ENCODE data around the gene MRPS6. TPM values are rescaled to one million over a fixed set of nuclear protein-coding genes. Genes with fewer than 3 reads are reported as not detected.

MRPS6 gene
- 10 to 100 TPM; 20.3 to 29.7 (median 22.7) TPM for total RNA-seq

DNA sequence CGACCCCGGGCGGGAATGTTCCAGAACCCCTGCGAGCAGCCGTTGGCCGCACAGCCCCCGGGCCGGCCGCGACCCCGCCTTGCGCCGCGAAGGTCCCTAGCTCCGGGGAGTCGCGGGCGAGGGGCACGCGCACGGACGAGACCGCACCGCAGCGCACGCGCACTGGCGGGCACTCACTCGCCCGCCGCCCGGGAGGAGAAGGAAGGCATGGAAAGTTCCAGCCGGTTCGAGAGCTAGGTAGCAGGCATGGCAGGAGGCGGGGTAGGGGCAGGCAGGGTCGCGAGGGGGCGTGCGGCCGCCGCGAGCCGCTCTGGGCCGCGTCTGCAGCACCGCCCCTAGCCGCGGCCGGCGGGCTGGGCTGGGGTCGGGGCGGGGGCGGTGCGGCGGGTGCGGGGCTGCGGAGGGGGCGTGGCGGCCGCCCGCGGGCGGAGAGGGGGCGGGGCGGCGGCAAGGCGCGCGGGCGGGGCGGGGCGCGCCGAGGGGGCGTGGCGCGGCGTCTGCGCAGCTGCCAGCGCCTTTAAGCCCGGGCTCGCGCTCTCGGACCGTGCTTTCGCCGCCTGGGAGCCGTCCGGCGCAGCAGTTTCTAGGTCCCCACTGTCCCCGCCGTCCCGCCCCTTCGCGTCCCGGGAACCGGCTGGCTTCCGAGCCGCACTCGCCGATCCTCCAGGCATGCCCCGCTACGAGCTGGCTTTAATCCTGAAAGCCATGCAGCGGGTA is at the start of gene MRPS6, which contains the start of gene SLC5A3:
Gene MRPS6, plus strand, starts transcription at position 547 of the 717 bp plus-strand sequence. Its CDS starts 123 bp downstream, at position 670.
Gene SLC5A3, plus strand, starts transcription at position 547 of the 717 bp plus-strand sequence. CDS start 21,621 bp downstream, outside the sequence.
- Histone ChIP-seq H3K27me3 (no peaks in the 10 kb centered on the region), H3K4me3 (peak within 1 kb of the TSS; percentile 87 to 96 (median 91)), H3K36me3 (peaks cover 0 to 4% (median 0%) of the 10 kb centered on the region in 3 donors), H3K9me3 (no peaks in the 10 kb centered on the region), H3K27ac (peak within 1 kb of the TSS; percentile 84 to 97 (median 94)), H3K4me1 (peaks cover 0 to 21% (median 3%) of the 10 kb centered on the region in 4 donors)
- TF ChIP-seq POLR2A (IDR thresholded peaks at IDR 0.05), result peak; percentile 62 to 84
- TF ChIP-seq, protein P1, sequence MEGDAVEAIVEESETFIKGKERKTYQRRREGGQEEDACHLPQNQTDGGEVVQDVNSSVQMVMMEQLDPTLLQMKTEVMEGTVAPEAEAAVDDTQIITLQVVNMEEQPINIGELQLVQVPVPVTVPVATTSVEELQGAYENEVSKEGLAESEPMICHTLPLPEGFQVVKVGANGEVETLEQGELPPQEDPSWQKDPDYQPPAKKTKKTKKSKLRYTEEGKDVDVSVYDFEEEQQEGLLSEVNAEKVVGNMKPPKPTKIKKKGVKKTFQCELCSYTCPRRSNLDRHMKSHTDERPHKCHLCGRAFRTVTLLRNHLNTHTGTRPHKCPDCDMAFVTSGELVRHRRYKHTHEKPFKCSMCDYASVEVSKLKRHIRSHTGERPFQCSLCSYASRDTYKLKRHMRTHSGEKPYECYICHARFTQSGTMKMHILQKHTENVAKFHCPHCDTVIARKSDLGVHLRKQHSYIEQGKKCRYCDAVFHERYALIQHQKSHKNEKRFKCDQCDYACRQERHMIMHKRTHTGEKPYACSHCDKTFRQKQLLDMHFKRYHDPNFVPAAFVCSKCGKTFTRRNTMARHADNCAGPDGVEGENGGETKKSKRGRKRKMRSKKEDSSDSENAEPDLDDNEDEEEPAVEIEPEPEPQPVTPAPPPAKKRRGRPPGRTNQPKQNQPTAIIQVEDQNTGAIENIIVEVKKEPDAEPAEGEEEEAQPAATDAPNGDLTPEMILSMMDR (IDR thresholded peaks at IDR 0.05), result peak in 1 of 6 experiments; percentile 5
- peak; percentile 78 to 92 (median 91) for DNase-seq

DNA sequence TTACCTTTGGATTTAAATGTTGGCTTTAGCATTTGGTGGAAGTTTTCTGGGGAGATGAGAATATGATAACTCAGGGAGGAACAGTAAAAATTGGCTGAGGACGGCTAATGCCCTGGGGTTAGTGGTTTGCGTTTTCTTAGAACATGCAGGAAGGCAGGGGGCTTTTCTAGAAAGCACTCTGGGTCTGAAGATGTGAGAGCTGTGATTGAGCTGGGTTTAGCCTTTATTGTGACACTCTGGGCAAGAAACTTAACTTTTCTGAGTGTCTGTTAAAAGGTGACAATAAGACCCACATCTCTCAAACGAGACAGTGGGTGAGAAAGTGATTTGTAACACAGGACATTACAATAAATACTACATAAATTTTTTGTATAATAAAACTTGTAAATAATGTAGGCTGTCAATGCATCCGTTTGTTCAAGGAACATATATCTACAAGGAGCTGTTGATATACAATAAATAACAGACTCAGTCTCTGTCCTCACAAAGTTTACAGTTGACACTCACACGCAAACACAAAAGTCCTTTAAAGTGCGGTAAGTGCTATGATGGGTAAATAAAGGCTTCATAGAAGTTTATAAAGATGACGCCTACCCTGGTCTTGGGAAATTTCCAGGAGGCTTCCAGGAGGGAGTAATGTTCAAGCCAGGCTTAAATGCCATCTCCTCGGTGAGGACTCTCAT is 49.5 kb upstream of the MRPS6 start:
- Histone ChIP-seq H3K36me3 (no peaks in the 10 kb centered on the region), H3K27me3 (no peaks in the 10 kb centered on the region), H3K4me3 (no peak overlapping the region), H3K9me3 (no peaks in the 10 kb centered on the region), H3K4me1 (peaks cover 0 to 9% (median 6%) of the 10 kb centered on the region in 4 donors), H3K27ac (no peak overlapping the region)
- no peak for DNase-seq
- TF ChIP-seq POLR2A (IDR thresholded peaks at IDR 0.05), result no peak
- TF ChIP-seq, protein P1 (IDR thresholded peaks at IDR 0.05), result no peak

DNA sequence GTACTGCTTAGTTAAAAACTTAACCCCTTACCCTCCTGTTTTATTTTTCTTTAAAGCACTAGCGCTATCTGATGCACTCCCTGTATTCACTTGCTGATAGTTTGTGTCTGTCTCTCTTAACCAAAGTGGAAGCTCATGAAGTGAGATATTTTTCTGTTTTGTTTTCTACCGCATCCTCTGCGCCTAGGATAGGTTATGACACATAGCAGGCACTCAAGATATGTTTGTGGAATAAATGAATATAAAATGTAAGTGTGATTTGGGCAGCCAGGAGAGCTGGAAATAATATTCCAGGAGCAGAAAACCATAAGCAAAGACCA is 49.0 kb upstream of the MRPS6 start:
- no peak overlapping the region for H3K4me3 ChIP-seq

DNA sequence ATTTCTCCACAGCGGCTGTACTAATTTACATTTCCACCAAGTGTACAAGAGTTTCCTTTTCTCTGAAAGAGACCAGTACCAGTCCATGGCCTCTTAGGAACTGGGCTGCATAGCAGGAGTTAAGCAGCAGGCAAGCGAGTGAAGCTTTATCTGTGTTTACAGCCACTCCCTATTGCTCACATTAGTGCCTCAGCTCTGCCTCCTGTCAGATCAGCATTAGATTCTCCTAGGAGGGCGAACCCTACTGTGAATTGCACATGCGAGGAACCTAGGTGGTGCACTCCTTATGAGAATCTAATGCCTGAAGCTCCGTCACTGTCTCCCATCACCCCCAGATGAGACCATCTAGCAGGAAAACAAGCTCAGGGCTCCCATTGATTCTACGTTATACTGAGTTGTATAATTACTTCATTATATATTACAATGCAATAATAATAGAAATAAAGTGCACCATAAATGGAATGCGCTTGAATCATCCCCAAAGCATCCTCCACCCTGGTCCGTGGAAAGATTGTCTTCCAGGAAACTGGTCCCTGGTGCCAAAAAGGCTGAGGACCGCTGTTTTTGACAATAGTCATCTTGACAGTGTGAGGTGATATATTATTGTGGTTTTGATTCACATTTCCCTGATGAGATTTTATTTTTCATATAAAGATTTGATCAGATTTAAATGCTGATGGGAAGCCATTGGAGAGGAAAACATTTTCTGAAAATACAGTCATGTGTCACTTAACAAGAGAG is 45.5 kb upstream of the MRPS6 start:
- Histone ChIP-seq H3K9me3 (no peaks in the 10 kb centered on the region), H3K27me3 (no peaks in the 10 kb centered on the region), H3K27ac (peak overlapping the region in 1 of 4 donors; percentile 3), H3K4me1 (peaks cover 0 to 9% (median 2%) of the 10 kb centered on the region in 4 donors), H3K36me3 (no peaks in the 10 kb centered on the region), H3K4me3 (no peak overlapping the region)
- TF ChIP-seq, protein P1 (IDR thresholded peaks at IDR 0.05), result no peak
- TF ChIP-seq POLR2A (IDR thresholded peaks at IDR 0.05), result no peak
- DNase-seq, result no peak

More for the DNA sequence above, 49.0 kb upstream of the MRPS6 start:
- Histone ChIP-seq H3K4me1 (peaks cover 0 to 9% (median 5%) of the 10 kb centered on the region in 4 donors), H3K9me3 (no peaks in the 10 kb centered on the region), H3K36me3 (no peaks in the 10 kb centered on the region), H3K27ac (no peak overlapping the region), H3K27me3 (no peaks in the 10 kb centered on the region)
- no peak for DNase-seq
- TF ChIP-seq, protein P1 (IDR thresholded peaks at IDR 0.05), result no peak
- no peak for TF ChIP-seq POLR2A (IDR thresholded peaks at IDR 0.05)

DNA sequence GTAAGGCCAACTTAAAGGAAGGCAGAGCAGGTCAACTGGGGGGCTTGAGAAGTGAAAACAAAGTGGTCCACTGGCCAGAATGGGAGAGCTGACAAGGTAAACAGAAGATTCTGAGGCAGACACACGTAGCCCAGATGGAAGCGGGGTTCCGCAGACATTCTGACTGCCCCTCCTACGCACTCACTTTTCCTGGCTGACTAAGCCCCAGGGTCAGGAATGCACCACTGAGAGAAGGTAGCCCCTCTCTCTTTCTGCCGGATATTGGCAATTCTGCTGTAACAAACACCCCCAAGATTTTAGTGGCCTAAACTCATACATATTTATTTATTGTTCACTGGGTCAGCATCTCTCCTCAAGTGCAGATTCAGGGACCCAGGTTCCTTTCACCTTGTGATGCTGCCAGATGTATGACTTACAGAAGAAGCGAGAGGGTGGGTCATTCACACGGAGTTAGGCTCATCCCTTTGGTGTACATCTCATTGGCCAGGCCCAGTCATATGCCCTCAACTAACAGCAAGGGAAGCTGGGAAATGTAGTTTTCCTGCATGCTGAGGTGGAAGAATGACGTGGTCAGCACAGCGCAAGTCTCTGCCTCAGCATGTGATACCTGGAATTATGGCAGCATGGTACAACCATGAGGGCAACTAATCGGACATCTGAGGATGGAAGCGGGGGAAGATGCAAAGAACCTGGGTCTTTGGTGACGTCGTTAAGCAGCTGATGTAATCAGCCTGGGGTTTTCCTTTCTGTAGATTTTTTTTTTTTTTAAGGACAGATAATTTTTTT is 43.4 kb upstream of the MRPS6 start:
- no peaks in the 10 kb centered on the region for H3K36me3 ChIP-seq
- TF ChIP-seq, protein P1 (IDR thresholded peaks at IDR 0.05), result no peak
- TF ChIP-seq POLR2A (IDR thresholded peaks at IDR 0.05), result no peak
- no peaks in the 10 kb centered on the region for H3K27me3 ChIP-seq
- H3K4me1 ChIP-seq, result no peaks in the 10 kb centered on the region
- DNase-seq, result peak in 2 of 3 donors; percentile 48 to 73
- H3K27ac ChIP-seq, result no peak overlapping the region
- no peaks in the 10 kb centered on the region for H3K9me3 ChIP-seq
- no peak overlapping the region for H3K4me3 ChIP-seq

Data from Peyer's patch (tissue), 4 donors.